GM20000 (cell line): ENCODE data around the gene JMJD1C.

ENCODE experiments used
- DNase-seq: peaks from one replicate; pipeline ENCODE4 v3.0.0; 2012; ENCODE audit warnings: low spot score
- CTCF ChIP-seq: IDR thresholded peaks from 2 replicates; pipeline ENCODE4 v1.5.1; 2012; ENCODE audit warnings: mild to moderate bottlenecking, control low read depth; ENCODE audit errors: extremely low read depth, missing control alignments

JMJD1C gene

GRCh38 chr10:63465293-63466143 lies at the start of gene JMJD1C:
Gene JMJD1C (minus strand): TSS chr10:63465977. CDS start chr10:63465662, 315 bp downstream.
- DNase-seq: peak; percentile 88
- TF ChIP-seq CTCF: no peak

GRCh38 chr10:63515002-63515763 lies 49.4 kb upstream of the JMJD1C start:
- DNase-seq: no peak
- TF ChIP-seq CTCF: no peak

- no peak for DNase-seq
- no peak for TF ChIP-seq CTCF
Measured at GRCh38 chr10:63506554-63506953, 40.8 kb upstream of the JMJD1C start.

- no peak for TF ChIP-seq CTCF
- DNase-seq: no peak
Measured at GRCh38 chr10:63505562-63505961, 39.8 kb upstream of the JMJD1C start.

- DNase-seq: no peak
Measured at GRCh38 chr10:63504145-63504881, 38.5 kb upstream of the JMJD1C start.

GRCh38 chr10:63503395-63503794 lies 37.6 kb upstream of the JMJD1C start:
- no peak for DNase-seq
- TF ChIP-seq CTCF: no peak

More at GRCh38 chr10:63504145-63504881, 38.5 kb upstream of the JMJD1C start:
- no peak for TF ChIP-seq CTCF

- DNase-seq: no peak
- TF ChIP-seq CTCF: no peak
Measured at GRCh38 chr10:63502832-63503231, 37.1 kb upstream of the JMJD1C start.
